ENCODE measurements around the gene AOC1.

- TF ChIP-seq CTCF (conservative IDR thresholded peaks at IDR 0.05; ENCODE audit: low read length), result no peak
- no peak for TF ChIP-seq EZH2phosphoT487 (IDR thresholded peaks at IDR 0.05; ENCODE audit: borderline replicate concordance, low read depth, low read length)
Observed at GRCh38 chr7:150848111-150848510, 4.2 kb upstream of the AOC1 start.

Data from OCI-LY7 (cell line).